Astrocyte (in vitro differentiated cells and primary cell): ENCODE measurements around the gene NAV1.

ENCODE experiments used
- CTCF ChIP-seq: IDR thresholded peaks from 2 replicates; pipeline ENCODE4 v1.5.1; 2011; ENCODE audit warnings: low read depth, mild to moderate bottlenecking, inconsistent platforms, low read length, moderate library complexity; ENCODE audit not compliant: insufficient read depth
- EZH2 ChIP-seq: IDR thresholded peaks from 2 replicates; pipeline ENCODE4 v1.6.1; 2012; ENCODE audit warnings: mild to moderate bottlenecking, low read length, inconsistent platforms; ENCODE audit not compliant: insufficient read depth

DNA sequence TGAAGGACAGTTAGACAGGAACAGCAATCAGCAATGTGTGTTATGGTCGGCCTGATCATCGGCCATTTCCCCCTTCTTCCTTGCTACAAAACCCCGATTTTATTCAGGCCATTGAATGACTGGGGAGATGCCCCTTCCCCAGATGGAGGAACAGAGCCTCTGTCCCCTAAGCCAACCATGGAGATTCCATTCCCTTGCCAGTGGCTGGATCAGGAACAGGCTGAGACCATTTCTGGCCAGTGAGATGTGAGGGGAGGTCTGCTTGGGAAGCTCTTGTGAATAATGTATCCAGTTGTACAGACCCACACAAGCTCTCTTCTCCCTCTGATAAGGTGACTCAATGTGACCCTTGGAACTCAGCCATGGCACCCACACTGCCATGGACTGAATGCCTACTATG is 39.7 kb upstream of the NAV1 start:
- TF ChIP-seq EZH2 (no peak), CTCF (no peak)
